ENCODE data around the gene HOXD9. TPM values are rescaled to one million over a fixed set of nuclear protein-coding genes. Genes with fewer than 3 reads are reported as not detected.

Gene HOXD9
- polyA plus RNA-seq, 1 donor (not counting 4 experiments of a cell fraction or from before 2014, with no cell fraction given): not detected

DNA sequence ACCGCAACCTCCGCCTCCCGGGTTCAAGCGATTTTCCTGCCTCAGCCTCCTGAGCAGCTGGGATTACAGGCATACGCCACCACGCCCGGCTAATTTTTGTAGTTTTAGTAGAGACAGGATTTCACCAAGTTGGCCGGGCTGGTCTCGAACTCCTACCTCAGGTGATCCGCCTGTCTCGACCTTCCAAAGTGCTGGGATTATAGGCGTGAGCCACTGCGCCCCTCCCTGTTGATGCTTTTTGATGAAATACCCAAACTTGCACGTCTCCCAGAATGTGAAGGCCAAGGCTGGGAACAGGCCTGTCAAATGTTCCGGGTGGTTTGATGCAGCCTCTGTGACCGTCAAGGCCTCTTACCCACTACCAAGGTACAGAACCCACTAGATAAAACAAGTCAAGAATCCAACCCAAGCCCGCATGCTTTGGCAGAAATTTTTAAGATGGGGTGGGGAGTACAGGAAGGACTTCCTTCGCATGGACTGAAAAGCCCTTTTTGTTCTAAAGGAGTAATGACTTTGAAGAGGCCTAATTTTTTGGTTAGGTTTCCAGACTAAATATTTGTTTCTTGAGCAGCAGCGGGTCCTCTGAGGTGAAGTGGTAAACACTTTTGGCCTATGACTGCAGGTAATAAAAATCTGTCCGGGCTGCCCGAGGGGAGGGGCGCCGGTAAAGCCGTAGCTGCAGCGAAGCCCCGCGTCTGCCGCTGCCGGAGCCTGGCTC, 35.0 kb upstream of the HOXD9 start:
- H4K20me1 ChIP-seq (ENCODE audit: control insufficient read depth, extremely low read depth, insufficient read depth, low read length): peaks cover 3% of the 10 kb centered on the region
- peaks cover 100% of the 10 kb centered on the region for H3K27me3 ChIP-seq (ENCODE audit: control insufficient read depth, extremely low read depth, insufficient read depth, low read length)
- no peaks in the 10 kb centered on the region for H3K4me1 ChIP-seq (ENCODE audit: control insufficient read depth, extremely low read depth, insufficient read depth, low read length)
- no peak for DNase-seq (ENCODE audit: low read depth, low spot score)
- no peaks in the 10 kb centered on the region for H3K9me1 ChIP-seq (ENCODE audit: control insufficient read depth, extremely low read depth, insufficient read depth, low read length)
- no peak for TF ChIP-seq EZH2 (IDR thresholded peaks at IDR 0.05; ENCODE audit: low read length)
- TF ChIP-seq, protein P1, sequence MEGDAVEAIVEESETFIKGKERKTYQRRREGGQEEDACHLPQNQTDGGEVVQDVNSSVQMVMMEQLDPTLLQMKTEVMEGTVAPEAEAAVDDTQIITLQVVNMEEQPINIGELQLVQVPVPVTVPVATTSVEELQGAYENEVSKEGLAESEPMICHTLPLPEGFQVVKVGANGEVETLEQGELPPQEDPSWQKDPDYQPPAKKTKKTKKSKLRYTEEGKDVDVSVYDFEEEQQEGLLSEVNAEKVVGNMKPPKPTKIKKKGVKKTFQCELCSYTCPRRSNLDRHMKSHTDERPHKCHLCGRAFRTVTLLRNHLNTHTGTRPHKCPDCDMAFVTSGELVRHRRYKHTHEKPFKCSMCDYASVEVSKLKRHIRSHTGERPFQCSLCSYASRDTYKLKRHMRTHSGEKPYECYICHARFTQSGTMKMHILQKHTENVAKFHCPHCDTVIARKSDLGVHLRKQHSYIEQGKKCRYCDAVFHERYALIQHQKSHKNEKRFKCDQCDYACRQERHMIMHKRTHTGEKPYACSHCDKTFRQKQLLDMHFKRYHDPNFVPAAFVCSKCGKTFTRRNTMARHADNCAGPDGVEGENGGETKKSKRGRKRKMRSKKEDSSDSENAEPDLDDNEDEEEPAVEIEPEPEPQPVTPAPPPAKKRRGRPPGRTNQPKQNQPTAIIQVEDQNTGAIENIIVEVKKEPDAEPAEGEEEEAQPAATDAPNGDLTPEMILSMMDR (optimal IDR thresholded peaks at IDR 0.05 in 1 of 3, IDR thresholded peaks at IDR 0.05 in 1 of 3, conservative IDR thresholded peaks at IDR 0.05 in 1 of 3; ENCODE audit: extremely low read depth in 1 of 3, insufficient read depth in 2 of 3, low read length in 3 of 3): no peak
- no peak overlapping the region for H3K4me3 ChIP-seq (ENCODE audit: control insufficient read depth in 2 of 3, extremely low read depth in 1 of 3, insufficient read depth in 2 of 3, low read depth in 1 of 3, low read length in 3 of 3)
- H2AFZ ChIP-seq (ENCODE audit: control insufficient read depth, low read length): no peak overlapping the region
- no peak for FAIRE-seq
- no peak overlapping the region for H3K27ac ChIP-seq (ENCODE audit: control insufficient read depth, insufficient read depth, low read length)
- H3K4me2 ChIP-seq (ENCODE audit: control insufficient read depth, extremely low read depth, insufficient read depth, low read depth, low read length): no peak overlapping the region
- H3K9ac ChIP-seq (ENCODE audit: control insufficient read depth, extremely low read depth, insufficient read depth, low read length): no peak overlapping the region
- H3K79me2 ChIP-seq (ENCODE audit: control insufficient read depth, insufficient read depth, low read length): no peaks in the 10 kb centered on the region
- peaks cover 2% of the 10 kb centered on the region for H3K9me3 ChIP-seq (ENCODE audit: control insufficient read depth, low read depth, low read length)
- dilution Hi-C loops (cut with MboI; ENCODE audit: extremely low pct_ligation_motif_present, low sequenced_read_pairs): no loop called here
- no peaks in the 10 kb centered on the region for H3K36me3 ChIP-seq (ENCODE audit: control insufficient read depth in 2 of 2, extremely low read depth in 1 of 2, insufficient read depth in 2 of 2, low read length in 2 of 2)

DNA sequence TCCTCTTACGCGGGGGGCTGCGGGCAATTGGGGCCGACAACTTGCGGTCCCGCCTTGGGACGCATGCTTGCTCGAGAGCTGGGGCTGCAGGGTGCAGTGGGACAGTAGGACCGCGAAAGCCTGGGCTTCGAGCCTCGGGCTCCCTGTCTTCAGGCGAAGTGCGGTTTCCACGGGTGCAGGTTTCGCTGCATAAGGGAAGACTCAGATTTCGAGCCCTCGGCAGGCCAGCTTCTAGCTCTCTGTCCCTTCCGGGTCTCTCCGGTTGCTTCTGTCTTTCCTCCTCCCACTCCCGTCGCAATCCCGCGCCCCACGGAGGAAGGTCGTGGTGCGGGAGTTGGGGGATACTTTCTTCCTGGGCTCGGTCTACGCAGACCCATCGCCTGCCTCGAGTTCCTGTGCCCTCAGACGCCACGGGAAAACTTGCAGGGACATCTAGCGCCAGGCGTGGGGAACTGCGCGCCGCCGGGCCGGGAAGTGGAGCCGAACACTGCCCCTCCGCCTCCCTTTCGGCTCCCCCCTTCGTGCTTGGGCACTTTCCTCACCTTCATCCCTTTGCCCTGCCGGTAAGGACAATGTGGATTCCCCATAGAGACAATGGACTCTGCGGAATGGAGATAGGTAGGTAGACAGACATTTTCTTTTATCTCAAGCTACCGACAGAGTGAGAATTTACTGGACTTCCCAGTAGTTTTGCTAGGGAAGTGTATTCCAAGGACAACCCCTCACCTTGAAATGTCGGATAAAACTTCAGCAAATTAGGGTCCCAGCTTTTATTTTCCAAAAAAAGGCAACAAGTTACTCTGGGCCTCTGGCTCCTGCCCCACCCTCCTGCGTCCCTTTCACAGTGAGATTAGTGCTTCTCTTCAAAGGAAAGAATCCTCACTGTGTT, 34.2 kb upstream of the HOXD9 start:
- TF ChIP-seq EZH2 (IDR thresholded peaks at IDR 0.05; ENCODE audit: low read length): peak; percentile 81
- TF ChIP-seq, protein P1 (optimal IDR thresholded peaks at IDR 0.05 in 1 of 3, IDR thresholded peaks at IDR 0.05 in 1 of 3, conservative IDR thresholded peaks at IDR 0.05 in 1 of 3; ENCODE audit: extremely low read depth in 1 of 3, insufficient read depth in 2 of 3, low read length in 3 of 3): peak; percentile 55 to 89 (median 75)
- no peak overlapping the region for H3K27ac ChIP-seq (ENCODE audit: control insufficient read depth, insufficient read depth, low read length)
- peaks cover 3% of the 10 kb centered on the region for H4K20me1 ChIP-seq (ENCODE audit: control insufficient read depth, extremely low read depth, insufficient read depth, low read length)
- no peaks in the 10 kb centered on the region for H3K4me1 ChIP-seq (ENCODE audit: control insufficient read depth, extremely low read depth, insufficient read depth, low read length)
- DNase-seq (ENCODE audit: low read depth, low spot score): no peak
- H3K9me3 ChIP-seq (ENCODE audit: control insufficient read depth, low read depth, low read length): peaks cover 2% of the 10 kb centered on the region
- no peak overlapping the region for H2AFZ ChIP-seq (ENCODE audit: control insufficient read depth, low read length)
- no peak overlapping the region for H3K9ac ChIP-seq (ENCODE audit: control insufficient read depth, extremely low read depth, insufficient read depth, low read length)
- H3K27me3 ChIP-seq (ENCODE audit: control insufficient read depth, extremely low read depth, insufficient read depth, low read length): peaks cover 100% of the 10 kb centered on the region
- dilution Hi-C loops (cut with MboI; ENCODE audit: extremely low pct_ligation_motif_present, low sequenced_read_pairs): no loop called here
- no peaks in the 10 kb centered on the region for H3K36me3 ChIP-seq (ENCODE audit: control insufficient read depth in 2 of 2, extremely low read depth in 1 of 2, insufficient read depth in 2 of 2, low read length in 2 of 2)
- no peaks in the 10 kb centered on the region for H3K79me2 ChIP-seq (ENCODE audit: control insufficient read depth, insufficient read depth, low read length)
- H3K9me1 ChIP-seq (ENCODE audit: control insufficient read depth, extremely low read depth, insufficient read depth, low read length): no peaks in the 10 kb centered on the region
- H3K4me3 ChIP-seq (ENCODE audit: control insufficient read depth in 2 of 3, extremely low read depth in 1 of 3, insufficient read depth in 2 of 3, low read depth in 1 of 3, low read length in 3 of 3): no peak overlapping the region
- no peak overlapping the region for H3K4me2 ChIP-seq (ENCODE audit: control insufficient read depth, extremely low read depth, insufficient read depth, low read depth, low read length)
- no peak for FAIRE-seq
